Stimulated activated CD8-positive, alpha-beta memory T cell treated with anti-CD3 and anti-CD28 coated beads, Interleukin-7, amount 100 ng/mL, for 48 hours (primary cell): ENCODE results near the gene UBE2E1.

Experiments
- DNase-seq, 2 donors: peaks; one replicate each; pipeline ENCODE4 v3.0.0-alpha.2; 2020; ENCODE audit warnings: low read depth in 1 of 2; ENCODE audit errors: extremely low read depth in 1 of 2

UBE2E1 gene

DNA sequence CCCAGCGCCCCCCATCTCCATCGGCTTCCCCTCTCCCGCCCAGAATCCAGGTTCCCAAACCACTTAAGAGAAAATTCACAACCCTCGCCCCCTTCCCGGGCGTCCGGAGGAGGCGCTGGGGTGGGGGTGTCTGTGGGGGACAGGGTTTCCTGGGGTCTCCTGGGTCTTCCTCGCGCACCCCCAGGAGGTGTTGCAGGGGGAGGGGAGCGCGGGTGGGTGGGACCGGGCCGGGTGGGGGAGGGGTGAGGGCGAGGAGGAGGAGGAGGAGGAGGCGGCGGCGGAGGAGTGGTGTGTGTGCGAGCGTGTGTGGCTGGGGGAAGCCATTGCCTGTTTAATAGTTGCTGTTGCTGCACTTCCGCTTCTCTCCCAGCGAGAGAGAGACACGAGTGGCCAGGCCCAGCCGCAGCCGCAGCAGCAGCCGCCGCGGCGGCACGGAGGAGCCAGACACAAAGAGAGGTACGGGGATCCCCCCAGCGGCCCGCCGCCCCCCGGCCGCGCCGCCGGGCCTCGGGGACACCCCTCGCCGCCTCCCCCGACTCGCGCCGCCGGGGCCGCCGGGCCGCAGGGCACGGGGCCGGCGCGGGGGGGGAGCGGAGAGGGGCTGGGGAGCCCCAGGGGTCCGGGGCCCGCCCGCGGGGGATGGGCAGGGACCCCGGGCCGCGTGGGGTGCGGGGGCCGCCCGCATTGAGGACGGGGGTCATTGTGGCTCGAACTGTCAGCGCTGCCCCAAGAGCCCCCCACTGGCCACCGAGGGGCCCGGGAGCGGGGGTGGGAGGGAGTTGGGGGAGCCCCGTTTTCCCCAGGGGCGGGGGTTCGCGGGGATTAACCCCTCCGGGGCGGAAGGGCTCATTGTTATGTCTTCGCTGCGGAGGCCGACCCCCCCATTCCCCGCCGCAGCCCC, at the start of gene UBE2E1:
Gene UBE2E1 (plus strand): TSS at position 323 of the 901 bp plus-strand sequence. CDS start 1,315 bp downstream, outside the sequence.
- peak; percentile 30 to 34 for DNase-seq

- DNase-seq: no peak
These were observed 49.4 kb upstream of the UBE2E1 start for GRCh38 chr3:23756206-23756840.

DNA sequence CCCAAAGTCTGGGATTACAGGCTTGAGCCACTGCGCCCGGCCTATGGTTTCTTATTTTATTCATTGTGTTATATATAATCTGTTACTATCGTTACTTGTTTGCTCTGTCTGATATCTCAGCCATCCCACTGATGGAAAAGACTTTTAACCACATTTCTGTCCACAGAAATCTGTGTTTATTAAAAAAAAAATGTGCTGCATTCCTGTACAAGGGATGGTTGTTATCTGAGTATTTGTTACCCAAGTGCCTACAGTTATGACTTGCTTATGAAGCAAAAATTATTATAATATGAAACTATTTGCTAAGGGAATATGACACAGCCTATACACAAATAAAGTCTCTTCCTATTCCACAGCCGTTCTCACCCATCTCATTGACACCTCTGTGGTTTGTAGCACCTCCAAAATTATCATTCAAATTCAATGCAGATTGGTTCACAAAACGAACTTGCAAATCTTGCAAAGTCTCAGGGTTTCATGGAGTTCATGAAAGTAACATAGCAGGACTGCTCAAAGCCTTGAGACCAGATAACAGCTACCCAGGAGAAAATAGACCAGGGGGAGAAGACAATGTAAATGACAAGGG, 47.4 kb upstream of the UBE2E1 start:
- no peak for DNase-seq

DNA sequence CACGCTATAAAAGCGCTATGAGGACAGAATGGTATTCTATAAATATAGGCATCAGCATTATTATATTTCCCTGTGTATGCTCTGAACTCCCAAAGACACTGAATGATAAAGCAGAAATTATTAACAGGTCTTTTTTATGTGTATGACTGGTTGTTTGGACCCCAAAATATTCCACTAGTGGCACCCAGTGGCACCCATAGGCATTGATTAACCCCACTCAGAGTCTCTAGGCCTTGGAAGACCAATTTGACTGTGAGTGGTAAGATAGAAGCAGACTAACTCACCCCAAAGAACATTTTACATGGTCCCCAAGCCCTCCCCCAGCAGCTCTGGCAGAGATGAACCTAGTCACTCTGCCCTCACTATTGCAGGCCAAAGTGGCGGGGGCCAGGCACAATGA, 45.4 kb upstream of the UBE2E1 start:
- DNase-seq: no peak

GRCh38 chr3:23760871-23761373, 44.8 kb upstream of the UBE2E1 start:
- peak in 1 of 2 donors; percentile 13 for DNase-seq

DNA sequence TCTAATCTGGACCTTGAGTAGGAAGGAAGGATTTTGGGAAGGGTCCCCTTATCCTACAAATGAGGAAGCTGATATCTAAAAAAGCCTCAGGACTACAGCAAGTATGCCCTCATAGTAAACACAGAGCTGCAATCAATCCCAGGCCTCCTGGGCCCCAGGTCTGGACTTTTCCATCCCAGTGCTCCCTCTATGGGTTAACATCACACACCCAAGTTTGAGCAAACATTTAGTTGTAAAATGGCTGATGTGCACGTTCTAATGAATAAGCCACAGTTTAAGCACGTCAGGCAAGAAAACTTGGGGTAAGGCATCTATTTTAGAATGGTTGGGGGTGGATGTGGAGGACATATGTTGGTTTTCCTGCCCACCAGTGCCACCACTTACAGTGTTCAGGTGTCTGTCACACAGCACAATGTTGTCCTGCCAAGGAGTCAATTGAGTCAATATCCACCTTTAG, 44.3 kb upstream of the UBE2E1 start:
- DNase-seq: no peak

DNA sequence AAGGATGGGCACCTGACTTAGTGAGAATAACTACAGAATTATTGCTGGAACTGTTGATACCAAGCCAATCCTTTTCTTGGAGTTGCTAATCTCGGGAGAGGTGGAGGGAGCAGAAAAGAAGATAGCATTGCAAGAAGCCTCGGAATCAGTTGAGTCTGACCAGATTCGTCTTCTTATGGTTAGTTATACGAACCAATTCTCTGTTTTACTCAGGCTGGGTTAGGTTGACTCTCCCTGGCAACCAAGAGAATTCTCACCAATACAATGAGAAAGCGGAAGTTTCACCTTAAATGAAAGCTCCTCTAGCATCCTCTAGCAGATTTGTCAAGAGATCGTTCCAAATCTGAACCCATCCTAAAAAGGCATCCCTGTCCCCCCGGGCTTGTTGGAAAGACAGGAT, 43.5 kb upstream of the UBE2E1 start:
- no peak for DNase-seq

- no peak for DNase-seq
These were observed 42.8 kb upstream of the UBE2E1 start for GRCh38 chr3:23762759-23763477.

GRCh38 chr3:23764407-23764806, 41.3 kb upstream of the UBE2E1 start:
- no peak for DNase-seq

DNA sequence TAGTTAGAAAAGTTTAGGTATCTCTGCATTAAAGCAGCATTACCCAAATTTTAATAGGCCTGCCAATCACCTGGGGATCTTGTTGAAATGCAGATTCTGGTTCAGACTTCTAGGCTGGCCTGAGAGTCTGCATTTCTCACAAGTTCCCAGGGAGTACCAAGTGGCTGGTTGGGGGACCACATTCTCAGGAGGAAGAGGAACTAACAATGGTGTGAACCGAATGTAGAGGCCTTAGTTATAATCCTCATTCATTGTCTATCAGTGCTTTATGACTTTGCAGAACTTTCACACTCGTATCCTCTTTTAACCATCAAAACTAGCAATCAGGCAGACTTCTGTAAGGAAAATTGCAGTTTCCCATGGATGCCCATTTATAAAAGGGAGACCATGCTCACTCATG, 38.2 kb upstream of the UBE2E1 start:
- no peak for DNase-seq

DNA sequence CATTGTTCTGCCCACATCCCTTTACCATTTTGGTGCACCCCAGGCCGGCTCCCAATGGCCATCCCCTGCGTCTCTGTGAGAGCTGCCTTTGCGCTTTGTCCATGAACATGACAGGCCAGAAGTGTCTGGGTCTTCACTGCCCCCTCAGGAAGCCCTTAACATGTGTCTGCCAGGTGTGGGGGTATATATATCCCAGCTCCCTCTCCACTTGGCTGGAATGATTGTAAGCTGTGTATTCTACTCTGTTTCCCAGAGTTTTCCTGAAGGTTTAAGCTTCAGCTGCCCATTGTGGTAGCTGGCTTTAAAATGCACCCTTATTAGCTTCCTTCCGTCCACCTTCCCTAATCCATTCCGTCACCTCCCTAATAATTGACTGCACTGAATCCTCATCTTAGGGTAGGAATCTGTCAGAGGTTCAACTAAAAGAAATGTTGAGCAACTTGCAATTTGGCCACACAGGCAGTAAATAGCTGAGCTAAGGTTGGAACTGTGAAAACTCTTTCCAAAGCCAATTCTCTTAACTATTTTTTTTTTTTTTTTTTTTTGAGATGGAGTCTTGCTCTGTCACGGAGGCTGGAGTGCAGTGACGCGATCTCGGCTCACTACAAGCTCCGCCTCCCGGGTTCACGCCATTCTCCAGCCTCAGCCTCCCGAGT, 30.4 kb upstream of the UBE2E1 start:
- no peak for DNase-seq

- no peak for DNase-seq
These were observed 29.3 kb upstream of the UBE2E1 start for GRCh38 chr3:23776352-23776891.

- no peak for DNase-seq
These were observed 27.3 kb upstream of the UBE2E1 start for GRCh38 chr3:23778446-23778845.

GRCh38 chr3:23779841-23780240, 25.9 kb upstream of the UBE2E1 start:
- DNase-seq: no peak

DNA sequence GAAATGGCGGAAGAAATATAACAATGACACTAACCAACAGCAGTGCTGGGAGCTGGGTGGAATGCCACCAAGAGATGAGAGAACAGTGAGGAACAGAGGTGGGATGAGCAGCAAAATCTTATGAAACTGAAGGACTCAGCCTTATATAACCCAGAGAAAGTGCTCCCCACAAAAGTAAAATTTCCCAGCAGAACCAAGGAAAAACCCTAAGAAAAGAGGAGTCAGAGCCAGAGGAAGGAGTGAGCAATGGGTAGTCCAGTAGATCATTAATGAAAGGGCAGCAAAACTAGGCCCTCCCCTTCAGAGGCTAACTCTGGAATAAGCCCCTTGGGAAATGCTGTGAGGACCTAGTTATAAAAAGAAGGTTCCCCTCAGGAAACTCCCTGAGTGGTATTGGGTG, 24.7 kb upstream of the UBE2E1 start:
- DNase-seq: no peak

DNA sequence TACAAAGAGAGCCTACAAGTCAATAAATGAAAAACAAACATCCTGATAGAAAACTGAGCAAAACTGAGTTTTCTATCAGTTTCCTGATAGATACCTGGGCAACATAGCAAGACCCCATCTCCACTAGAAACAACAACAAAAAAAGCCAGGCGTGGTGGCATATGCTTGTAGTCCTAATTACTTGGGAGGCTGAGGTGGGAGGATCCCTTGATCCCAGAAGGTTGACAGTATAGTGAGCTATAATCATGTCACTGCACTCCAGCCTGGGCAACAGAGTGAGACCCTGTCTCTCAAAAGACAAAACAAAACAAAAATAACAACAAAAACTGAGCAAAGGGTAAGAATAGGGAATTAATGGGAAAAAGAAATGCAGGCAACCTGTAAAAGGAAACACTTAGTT, 23.9 kb upstream of the UBE2E1 start:
- DNase-seq: no peak

- no peak for DNase-seq
These were observed 20.6 kb upstream of the UBE2E1 start for GRCh38 chr3:23785097-23785645.

GRCh38 chr3:23785882-23786281, 19.9 kb upstream of the UBE2E1 start:
- DNase-seq: no peak

DNA sequence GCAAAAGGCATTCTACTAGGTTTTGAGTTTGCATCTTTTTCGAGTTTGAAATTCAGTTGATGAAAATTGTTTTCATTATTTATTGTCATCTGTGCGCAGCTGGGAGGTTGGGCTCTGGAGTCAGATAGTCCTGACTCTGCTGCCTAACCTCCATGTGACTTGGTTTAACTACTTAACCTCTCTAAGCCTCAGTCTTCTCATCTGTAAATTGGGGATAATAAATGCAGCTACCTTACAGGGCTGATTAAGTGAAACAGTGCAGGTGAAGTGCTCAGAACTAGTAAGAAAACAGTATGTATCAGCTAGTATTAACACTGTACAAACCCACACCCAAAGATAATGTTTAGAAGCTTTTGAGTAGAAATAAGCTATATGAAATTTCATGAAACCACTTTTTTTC, 14.1 kb upstream of the UBE2E1 start:
- DNase-seq: no peak
